NCI-H2196 (cell line): ENCODE data around the gene GMCL1.

Experiments used
- DNase-seq: peaks from one replicate; lab custom pipeline; 2025; ENCODE audit not compliant: unreplicated experiment; lab: John Stamatoyannopoulos, UW

The GMCL1 gene

DNA sequence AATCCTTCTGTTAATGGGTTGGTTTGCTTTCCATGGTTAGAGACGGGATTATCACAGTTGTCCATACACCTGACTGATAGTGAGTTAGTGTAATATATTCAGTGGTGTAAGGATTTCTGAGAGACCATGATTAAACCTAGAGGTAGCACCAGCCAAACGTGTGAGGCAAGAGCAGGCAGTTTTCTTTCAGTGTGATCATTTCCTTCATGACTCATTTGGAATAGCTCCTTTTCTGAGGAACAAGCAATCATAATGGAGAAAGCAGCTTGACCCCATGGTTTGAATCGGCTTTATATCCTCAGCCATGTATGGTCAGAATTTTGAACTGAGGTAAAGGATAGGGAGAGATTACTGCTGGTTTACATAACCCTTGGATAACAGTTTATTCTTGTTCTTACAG lies 88.4 kb downstream of the GMCL1 start:
- no peak for DNase-seq

DNA sequence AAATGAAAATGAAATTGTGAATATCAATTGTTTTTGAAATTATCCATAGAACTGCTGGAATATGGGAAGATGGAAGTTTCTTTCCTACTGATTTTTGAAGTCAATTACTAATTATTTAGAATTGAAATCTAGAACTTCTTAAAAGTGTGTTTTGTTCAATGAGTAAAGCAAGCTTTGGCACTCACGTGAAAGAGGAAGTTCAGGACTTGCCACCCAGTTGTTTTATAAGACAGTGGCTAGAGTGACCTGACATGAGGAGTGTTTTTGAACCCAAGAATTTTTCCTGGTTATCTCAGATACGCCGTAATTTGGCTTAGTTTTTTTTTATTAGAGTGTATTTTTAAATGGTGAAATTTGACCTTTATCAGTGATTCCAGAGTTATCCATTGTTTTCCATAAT lies 88.9 kb downstream of the GMCL1 start:
- DNase-seq: no peak

DNA sequence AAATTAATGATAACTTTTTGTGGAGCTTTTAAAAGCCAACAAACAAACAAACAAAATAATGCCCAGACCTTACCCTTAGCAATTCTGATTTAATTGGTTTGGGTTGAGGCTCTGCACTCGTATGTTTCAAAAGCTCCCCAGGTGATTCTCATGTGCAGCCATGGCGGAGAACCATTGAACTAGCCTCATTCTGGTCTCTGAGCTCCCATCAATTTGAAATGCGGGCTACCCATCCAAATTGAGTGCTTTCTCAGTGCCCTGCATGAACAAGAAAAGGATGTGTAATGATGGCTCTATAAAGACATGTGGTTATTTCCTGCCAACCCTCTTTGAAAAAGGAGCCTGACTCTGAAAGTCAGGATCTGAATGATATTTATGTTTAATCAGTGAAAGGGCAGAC lies 93.7 kb downstream of the GMCL1 start:
- DNase-seq: no peak

DNA sequence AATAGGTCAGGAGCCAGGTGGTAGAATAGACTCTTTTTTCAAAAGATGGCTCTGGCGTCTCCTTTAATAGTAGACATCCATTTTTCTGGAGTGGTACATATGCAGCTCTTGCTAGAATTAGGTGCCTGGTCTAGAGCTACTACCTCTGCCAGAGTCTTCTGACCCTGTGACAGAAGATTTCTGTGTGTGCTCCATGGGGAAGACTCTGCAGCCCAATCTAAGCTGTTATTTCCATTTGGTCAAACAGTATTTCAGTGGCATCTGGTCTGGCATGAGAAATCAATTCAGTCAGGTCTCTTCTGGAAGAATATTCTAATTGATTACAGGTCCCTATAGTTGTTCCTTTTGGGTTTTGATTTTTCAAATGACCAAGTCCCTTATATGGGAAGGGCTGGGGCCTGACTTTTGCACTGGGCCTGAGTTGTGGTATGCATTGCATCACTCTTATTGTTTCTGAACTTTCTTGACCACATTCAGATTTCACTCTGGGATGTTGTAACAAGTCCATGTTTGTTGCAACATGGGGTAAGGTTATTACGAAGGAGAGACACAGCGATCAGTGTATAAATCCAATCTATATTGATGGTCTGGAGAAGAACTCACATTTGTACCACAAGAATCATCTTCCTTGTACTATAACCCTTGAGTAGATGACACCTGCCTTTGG lies 97.5 kb downstream of the GMCL1 start:
- DNase-seq: no peak
